Naive thymus-derived CD4-positive, alpha-beta T cell (primary cell): ENCODE data around the gene KHDC3L. TPM values are rescaled to one million over a fixed set of nuclear protein-coding genes. Genes with fewer than 3 reads are reported as not detected.
A peak's percentile ranks its signal among the peaks of the same experiment; 100 is the strongest.
"Not testable (repeated sequence)": the region's sequence is repeated elsewhere in the genome, so short reads cannot be mapped to it uniquely, and the experiment has no call there.

ENCODE experiments used
- ATAC-seq: fragments of 150-1000 bp; cut with Tn5 transposase; 2 replicates; pipeline ENCODE4 v1.10.0; 2021; ENCODE audit warnings: mild to moderate bottlenecking, moderate library complexity
- CTCF ChIA-PET: fragments of 350-600 bp; sonication (Branson Sonifier 250); formaldehyde crosslinking; loops from one replicate; lab custom pipeline; 2021; ENCODE audit warnings: antibody characterized with exemption; lab: Charles Lee
- POLR2A ChIA-PET: fragments of 350-600 bp; sonication (Branson Sonifier 250); formaldehyde crosslinking; loops from one replicate; lab custom pipeline; 2021; ENCODE audit warnings: antibody characterized with exemption, inconsistent platforms; lab: Charles Lee
- DNase-seq, 9 donors: peaks; one replicate each; pipeline versions ENCODE4 v3.0.0 to v3.0.0-alpha.2; 2020 to 2022; ENCODE audit warnings: mixed read lengths in 1 of 9
- H3K27ac ChIP-seq: one replicate; pipeline ENCODE4 v1.7.0; 2013; ENCODE audit warnings: mild to moderate bottlenecking, low read depth, low read length, moderate library complexity
- H3K27me3 ChIP-seq, 2 donors: one replicate each; pipeline ENCODE4 v1.7.0; 2013; ENCODE audit warnings: low read length in 2 of 2, mild to moderate bottlenecking in 2 of 2, moderate library complexity in 2 of 2; ENCODE audit not compliant: control insufficient read depth in 2 of 2, insufficient read depth in 2 of 2
- H3K36me3 ChIP-seq, 3 experiments: 1 replicate in 2 of 3; 2 replicates in 1 of 3; pipeline ENCODE4 v1.7.0; 2013; ENCODE audit warnings: low read length in 3 of 3, mild to moderate bottlenecking in 3 of 3, moderate library complexity in 1 of 3; ENCODE audit not compliant: insufficient read depth in 3 of 3, control insufficient read depth in 2 of 3
- H3K4me1 ChIP-seq, 2 donors: one replicate each; pipeline ENCODE4 v1.7.0; 2013; ENCODE audit warnings: low read length in 2 of 2, mild to moderate bottlenecking in 2 of 2, moderate library complexity in 1 of 2; ENCODE audit not compliant: control insufficient read depth in 2 of 2, insufficient read depth in 2 of 2
- H3K4me3 ChIP-seq: 2 replicates; pipeline ENCODE4 v1.7.0; 2013; ENCODE audit warnings: mild to moderate bottlenecking, low read length
- H3K9me3 ChIP-seq, 3 experiments: 1 replicate in 2 of 3; 2 replicates in 1 of 3; pipeline ENCODE4 v1.7.0; 2013; ENCODE audit warnings: low read length in 3 of 3; ENCODE audit not compliant: control insufficient read depth in 2 of 3
- H3K27ac Mint-ChIP-seq, 9 donors: one replicate each; pipeline ENCODE4 v1.8.0; 2020 to 2022; ENCODE audit warnings: mixed read lengths in 9 of 9, mild to moderate bottlenecking in 8 of 9, moderate library complexity in 5 of 9, inconsistent platforms in 2 of 9
- H3K27me3 Mint-ChIP-seq, 5 donors: one replicate each; pipeline ENCODE4 v1.8.0; 2021 to 2022; ENCODE audit warnings: mixed read lengths in 5 of 5, mild to moderate bottlenecking in 1 of 5
- H3K36me3 Mint-ChIP-seq, 5 donors: one replicate each; pipeline ENCODE4 v1.8.0; 2020 to 2022; ENCODE audit warnings: mixed read lengths in 5 of 5, mild to moderate bottlenecking in 3 of 5, inconsistent platforms in 1 of 5
- H3K4me1 Mint-ChIP-seq, 7 donors: one replicate each; pipeline ENCODE4 v1.8.0; 2020 to 2022; ENCODE audit warnings: mixed read lengths in 7 of 7, mild to moderate bottlenecking in 3 of 7, inconsistent platforms in 1 of 7
- H3K4me3 Mint-ChIP-seq, 10 donors: one replicate each; pipeline ENCODE4 v1.8.0; 2020 to 2022; ENCODE audit warnings: mild to moderate bottlenecking in 10 of 10, mixed read lengths in 10 of 10, moderate library complexity in 6 of 10, inconsistent platforms in 2 of 10
- H3K9me3 Mint-ChIP-seq, 11 donors: one replicate each; pipeline ENCODE4 v1.8.0; 2020 to 2022; ENCODE audit warnings: mixed read lengths in 11 of 11, mild to moderate bottlenecking in 4 of 11, inconsistent platforms in 1 of 11, moderate library complexity in 1 of 11
- intact Hi-C, 2 donors: fragments of 100-400 bp; cut with micrococcal nuclease; formaldehyde crosslinking; loops; one replicate each; pipeline ENCODE4 v1.15.1; 2023
- polyA plus RNA-seq, 2 donors: library from polyadenylated mRNA; unstranded; fragments of 300-500 nt; fragmentation: Illumina TruSeq; gene quantifications; one replicate each; pipeline ENCODE4 v1.2.3, GENCODE V29; 2021
- total RNA-seq, 6 experiments: library from RNA in 5 of 6; stranded (reverse) in 5 of 6; gene quantifications; 1 replicate in 5 of 6; 2 replicates in 1 of 6; pipeline ENCODE4 v1.2.3 and lab custom pipeline; 2021 to 2026

KHDC3L gene
- total and polyA plus RNA-seq, 7 experiments from 2014 or later, result not detected

- H3K27ac ChIP-seq, ATAC-seq, H3K4me3 ChIP-seq, H3K4me3 Mint-ChIP-seq, CTCF ChIA-PET, H3K4me1 ChIP-seq, H3K9me3 Mint-ChIP-seq, H3K36me3 Mint-ChIP-seq, H3K4me1 Mint-ChIP-seq, H3K27me3 ChIP-seq, H3K27me3 Mint-ChIP-seq, H3K27ac Mint-ChIP-seq, DNase-seq, POLR2A ChIA-PET, H3K36me3 ChIP-seq, H3K9me3 ChIP-seq: not testable (repeated sequence)
- intact Hi-C loops, result loop anchor here in 1 of 2 donors (10.0 kb wide), 1 partner anchor 97 kb away; no protein-coding TSS in a partner anchor
Measured at GRCh38 chr6:73381531-73381930, 19.1 kb downstream of the KHDC3L start.

- H3K27me3 Mint-ChIP-seq, result peaks cover 0 to 5% (median 0%) of the 10 kb centered on the region in 5 donors
- Histone ChIP-seq H3K9me3 (no peaks in the 10 kb centered on the region), H3K4me3 (no peak overlapping the region), H3K4me1 (no peaks in the 10 kb centered on the region), H3K36me3 (no peaks in the 10 kb centered on the region), H3K27me3 (no peaks in the 10 kb centered on the region), H3K27ac (no peak overlapping the region)
- no peak overlapping the region for H3K4me3 Mint-ChIP-seq
- no peak overlapping the region for H3K27ac Mint-ChIP-seq
- H3K9me3 Mint-ChIP-seq, result peaks cover 0 to 3% (median 0%) of the 10 kb centered on the region in 11 donors
- no peaks in the 10 kb centered on the region for H3K36me3 Mint-ChIP-seq
- intact Hi-C loops, result loop anchor here in 1 of 2 donors (10.0 kb wide), 1 partner anchor 98 kb away; no protein-coding TSS in a partner anchor
- ChIA-PET CTCF (no interaction called here), POLR2A (no interaction called here)
- DNase-seq (no peak), ATAC-seq (no peak)
- H3K4me1 Mint-ChIP-seq, result peaks cover 0 to 7% (median 0%) of the 10 kb centered on the region in 7 donors
Measured at GRCh38 chr6:73382462-73383113, 20.1 kb downstream of the KHDC3L start.

GRCh38 chr6:73388433-73388799 is 26.0 kb downstream of the KHDC3L start:
- H3K4me1 Mint-ChIP-seq, result peaks cover 0 to 36% (median 5%) of the 10 kb centered on the region in 7 donors

GRCh38 chr6:73388800-73389512 is 26.5 kb downstream of the KHDC3L start:
- Mint-ChIP-seq H3K9me3 (peaks cover 0 to 3% (median 0%) of the 10 kb centered on the region in 11 donors), H3K36me3 (peaks cover 0 to 11% (median 0%) of the 10 kb centered on the region in 5 donors), H3K4me3 (peak overlapping the region; percentile 73 to 87 (median 81)), H3K4me1 (peaks cover 0 to 36% (median 5%) of the 10 kb centered on the region in 7 donors), H3K27me3 (peaks cover 0 to 6% (median 5%) of the 10 kb centered on the region in 5 donors), H3K27ac (peak overlapping the region in 2 of 9 donors; percentile 14 to 85)
- intact Hi-C loops, result loop anchor here (2.0 to 10.0 kb wide), 4 partner anchors 34 to 104 kb away; partner anchors contain the start of gene CGAS (in 1 of the 2)
- Histone ChIP-seq H3K9me3 (no peaks in the 10 kb centered on the region), H3K4me3 (peak overlapping the region; percentile 73), H3K4me1 (peaks cover 0 to 7% of the 10 kb centered on the region in 2 donors), H3K27me3 (no peaks in the 10 kb centered on the region), H3K36me3 (no peaks in the 10 kb centered on the region), H3K27ac (no peak overlapping the region)
- ChIA-PET POLR2A (interaction anchor here (0.6 to 1.3 kb wide), 2 partner anchors 73 to 1855 kb away, joined by 3 to 7 read pairs; partner anchors contain the start of gene MTO1), CTCF (interaction anchor here (0.6 to 1.2 kb wide), 3 partner anchors 72 to 977 kb away, joined by 3 read pairs; partner anchors contain the start of gene MTO1)
- ATAC-seq, result peak; percentile 81
- peak in 7 of 9 donors; percentile 4 to 63 (median 13) for DNase-seq

More at GRCh38 chr6:73388433-73388799, 26.0 kb downstream of the KHDC3L start:
- Histone ChIP-seq H3K9me3 (no peaks in the 10 kb centered on the region), H3K27me3 (no peaks in the 10 kb centered on the region), H3K36me3 (no peaks in the 10 kb centered on the region), H3K4me3 (peak overlapping the region; percentile 73), H3K4me1 (peaks cover 0 to 7% of the 10 kb centered on the region in 2 donors), H3K27ac (no peak overlapping the region)
- Mint-ChIP-seq H3K9me3 (peaks cover 0 to 3% (median 0%) of the 10 kb centered on the region in 11 donors), H3K4me3 (peak overlapping the region; percentile 73 to 87 (median 81)), H3K27me3 (peaks cover 0 to 6% (median 5%) of the 10 kb centered on the region in 5 donors), H3K27ac (peak overlapping the region in 1 of 9 donors; percentile 85), H3K36me3 (peaks cover 0 to 7% (median 0%) of the 10 kb centered on the region in 5 donors)
- intact Hi-C loops, result loop anchor here (2.0 to 10.0 kb wide), 4 partner anchors 34 to 104 kb away; partner anchors contain the start of gene CGAS (in 1 of the 2)
- ATAC-seq, result peak; percentile 21
- POLR2A ChIA-PET, result interaction anchor here (0.6 to 1.3 kb wide), 2 partner anchors 73 to 774 kb away, joined by 4 to 7 read pairs; partner anchors contain the start of gene MTO1
- DNase-seq, result no peak
- CTCF ChIA-PET, result interaction anchor here (0.9 to 1.2 kb wide), 2 partner anchors 73 to 977 kb away, joined by 3 read pairs; partner anchors contain the start of gene MTO1

- intact Hi-C loops, result loop anchor here (2.0 to 10.0 kb wide), 4 partner anchors 33 to 105 kb away; partner anchors contain the start of gene CGAS (in 1 of the 2)
- DNase-seq (no peak), ATAC-seq (no peak)
- H3K4me1 Mint-ChIP-seq, result peaks cover 0 to 37% (median 5%) of the 10 kb centered on the region in 7 donors
- no peak overlapping the region for H3K27ac ChIP-seq
- H3K27me3 Mint-ChIP-seq, result peaks cover 0 to 6% (median 0%) of the 10 kb centered on the region in 5 donors
- peak overlapping the region in 3 of 10 donors; percentile 73 to 83 (median 81) for H3K4me3 Mint-ChIP-seq
- no peaks in the 10 kb centered on the region for H3K36me3 ChIP-seq
- H3K27ac Mint-ChIP-seq, result peak overlapping the region in 1 of 9 donors; percentile 20
- peaks cover 0 to 7% of the 10 kb centered on the region in 2 donors for H3K4me1 ChIP-seq
- no peaks in the 10 kb centered on the region for H3K27me3 ChIP-seq
- peaks cover 0 to 13% (median 0%) of the 10 kb centered on the region in 5 donors for H3K36me3 Mint-ChIP-seq
- CTCF ChIA-PET, result interaction anchor here (0.7 kb wide), 1 partner anchor 1851 kb away, joined by 6 read pairs; no protein-coding TSS in a partner anchor
- H3K9me3 Mint-ChIP-seq, result peaks cover 0 to 2% (median 0%) of the 10 kb centered on the region in 11 donors
- no peak overlapping the region for H3K4me3 ChIP-seq
- POLR2A ChIA-PET, result interaction anchor here (0.7 kb wide), 1 partner anchor 103 kb away, joined by 3 read pairs; no protein-coding TSS in a partner anchor
- H3K9me3 ChIP-seq, result no peaks in the 10 kb centered on the region
Measured at GRCh38 chr6:73389854-73390253, 27.4 kb downstream of the KHDC3L start.

GRCh38 chr6:73391675-73392074 is 29.2 kb downstream of the KHDC3L start:
- Mint-ChIP-seq H3K36me3 (peaks cover 0 to 15% (median 0%) of the 10 kb centered on the region in 5 donors), H3K4me1 (peaks cover 0 to 35% (median 5%) of the 10 kb centered on the region in 7 donors), H3K4me3 (peak overlapping the region in 1 of 10 donors; percentile 37), H3K27ac (peak overlapping the region in 1 of 9 donors; percentile 77), H3K9me3 (peaks cover 0 to 4% (median 0%) of the 10 kb centered on the region in 11 donors), H3K27me3 (peaks cover 0 to 6% (median 0%) of the 10 kb centered on the region in 5 donors)
- Histone ChIP-seq H3K27ac (no peak overlapping the region), H3K4me1 (peaks cover 0 to 7% of the 10 kb centered on the region in 2 donors), H3K4me3 (no peak overlapping the region), H3K9me3 (no peaks in the 10 kb centered on the region), H3K27me3 (no peaks in the 10 kb centered on the region), H3K36me3 (no peaks in the 10 kb centered on the region)
- intact Hi-C loops, result no loop called here
- CTCF ChIA-PET, result no interaction called here
- POLR2A ChIA-PET, result interaction anchor here (0.6 kb wide), 1 partner anchor 96 kb away, joined by 5 read pairs; no protein-coding TSS in a partner anchor
- no peak for DNase-seq
- no peak for ATAC-seq
